ENCODE measurements around the gene KIF1C.

GRCh38 chr17:5065227-5065744 lies 67.5 kb downstream of the KIF1C start:
- TF ChIP-seq POLR2A (IDR thresholded peaks at IDR 0.05): no peak
- TF ChIP-seq, protein P1, sequence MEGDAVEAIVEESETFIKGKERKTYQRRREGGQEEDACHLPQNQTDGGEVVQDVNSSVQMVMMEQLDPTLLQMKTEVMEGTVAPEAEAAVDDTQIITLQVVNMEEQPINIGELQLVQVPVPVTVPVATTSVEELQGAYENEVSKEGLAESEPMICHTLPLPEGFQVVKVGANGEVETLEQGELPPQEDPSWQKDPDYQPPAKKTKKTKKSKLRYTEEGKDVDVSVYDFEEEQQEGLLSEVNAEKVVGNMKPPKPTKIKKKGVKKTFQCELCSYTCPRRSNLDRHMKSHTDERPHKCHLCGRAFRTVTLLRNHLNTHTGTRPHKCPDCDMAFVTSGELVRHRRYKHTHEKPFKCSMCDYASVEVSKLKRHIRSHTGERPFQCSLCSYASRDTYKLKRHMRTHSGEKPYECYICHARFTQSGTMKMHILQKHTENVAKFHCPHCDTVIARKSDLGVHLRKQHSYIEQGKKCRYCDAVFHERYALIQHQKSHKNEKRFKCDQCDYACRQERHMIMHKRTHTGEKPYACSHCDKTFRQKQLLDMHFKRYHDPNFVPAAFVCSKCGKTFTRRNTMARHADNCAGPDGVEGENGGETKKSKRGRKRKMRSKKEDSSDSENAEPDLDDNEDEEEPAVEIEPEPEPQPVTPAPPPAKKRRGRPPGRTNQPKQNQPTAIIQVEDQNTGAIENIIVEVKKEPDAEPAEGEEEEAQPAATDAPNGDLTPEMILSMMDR (IDR thresholded peaks at IDR 0.05 in 4 of 5, conservative IDR thresholded peaks at IDR 0.05 in 1 of 5): no peak

Measured in gastrocnemius medialis (tissue), 4 donors.